Testis (tissue), 2 donors: Measurements from ENCODE around the gene IFNA14.

Source experiments
- POLR2A ChIP-seq: fragments of 450-650 bp; IDR thresholded peaks from one replicate; pipeline ENCODE4 v1.6.1; 2017; ENCODE audit warnings: antibody characterized with exemption, mild to moderate bottlenecking, moderate library complexity
- TF ChIP-seq, protein P1 (sequence below), 3 experiments: fragments of 450-650 bp in 2 of 3; fragments of 200-600 bp in 1 of 3; sonication (generic) in 1 of 3; IDR thresholded peaks; one replicate each; pipeline ENCODE4 v1.5.1; 2016 to 2019; ENCODE audit warnings: antibody characterized with exemption in 3 of 3, mild to moderate bottlenecking in 2 of 3, moderate library complexity in 1 of 3

GRCh38 chr9:21251638-21252037 lies 11.8 kb upstream of the IFNA14 start:
- TF ChIP-seq, protein P1, sequence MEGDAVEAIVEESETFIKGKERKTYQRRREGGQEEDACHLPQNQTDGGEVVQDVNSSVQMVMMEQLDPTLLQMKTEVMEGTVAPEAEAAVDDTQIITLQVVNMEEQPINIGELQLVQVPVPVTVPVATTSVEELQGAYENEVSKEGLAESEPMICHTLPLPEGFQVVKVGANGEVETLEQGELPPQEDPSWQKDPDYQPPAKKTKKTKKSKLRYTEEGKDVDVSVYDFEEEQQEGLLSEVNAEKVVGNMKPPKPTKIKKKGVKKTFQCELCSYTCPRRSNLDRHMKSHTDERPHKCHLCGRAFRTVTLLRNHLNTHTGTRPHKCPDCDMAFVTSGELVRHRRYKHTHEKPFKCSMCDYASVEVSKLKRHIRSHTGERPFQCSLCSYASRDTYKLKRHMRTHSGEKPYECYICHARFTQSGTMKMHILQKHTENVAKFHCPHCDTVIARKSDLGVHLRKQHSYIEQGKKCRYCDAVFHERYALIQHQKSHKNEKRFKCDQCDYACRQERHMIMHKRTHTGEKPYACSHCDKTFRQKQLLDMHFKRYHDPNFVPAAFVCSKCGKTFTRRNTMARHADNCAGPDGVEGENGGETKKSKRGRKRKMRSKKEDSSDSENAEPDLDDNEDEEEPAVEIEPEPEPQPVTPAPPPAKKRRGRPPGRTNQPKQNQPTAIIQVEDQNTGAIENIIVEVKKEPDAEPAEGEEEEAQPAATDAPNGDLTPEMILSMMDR (IDR thresholded peaks at IDR 0.05): no peak
- no peak for TF ChIP-seq POLR2A
